GM19328 (cell line): ENCODE measurements around the gene EPHA2.

Experiments used
- ATAC-seq: cut with Tn5 transposase; IDR thresholded peaks from one replicate; pipeline ENCODE4 v1.9.1; 2021; ENCODE audit warnings: mild to moderate bottlenecking, moderate library complexity; ENCODE audit not compliant: unreplicated experiment

EPHA2 gene

GRCh38 chr1:16139473-16139962, 16.4 kb downstream of the EPHA2 start:
- ATAC-seq: no peak

DNA sequence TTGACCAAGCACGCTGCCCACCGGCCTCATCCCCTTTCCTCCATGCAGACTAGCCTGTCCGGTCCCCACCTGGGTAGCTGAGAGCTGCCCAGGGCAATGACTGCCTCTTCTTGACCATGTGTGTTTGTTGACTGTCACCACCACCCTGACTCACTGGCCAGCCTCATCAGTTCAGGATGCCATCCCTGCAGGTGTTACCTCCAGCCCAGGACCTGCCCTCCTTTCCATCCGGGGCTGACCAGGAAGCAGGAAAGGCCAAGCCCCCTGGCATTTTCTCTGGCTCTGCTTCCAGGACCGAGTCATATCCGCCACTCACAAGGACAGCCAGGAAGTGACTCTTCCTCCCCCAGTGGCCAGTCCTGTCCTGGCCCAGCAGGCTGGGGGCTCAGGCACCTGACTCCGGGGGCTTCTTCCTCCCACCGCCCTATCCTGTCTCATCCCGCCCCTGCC, 17.1 kb downstream of the EPHA2 start:
- no peak for ATAC-seq

DNA sequence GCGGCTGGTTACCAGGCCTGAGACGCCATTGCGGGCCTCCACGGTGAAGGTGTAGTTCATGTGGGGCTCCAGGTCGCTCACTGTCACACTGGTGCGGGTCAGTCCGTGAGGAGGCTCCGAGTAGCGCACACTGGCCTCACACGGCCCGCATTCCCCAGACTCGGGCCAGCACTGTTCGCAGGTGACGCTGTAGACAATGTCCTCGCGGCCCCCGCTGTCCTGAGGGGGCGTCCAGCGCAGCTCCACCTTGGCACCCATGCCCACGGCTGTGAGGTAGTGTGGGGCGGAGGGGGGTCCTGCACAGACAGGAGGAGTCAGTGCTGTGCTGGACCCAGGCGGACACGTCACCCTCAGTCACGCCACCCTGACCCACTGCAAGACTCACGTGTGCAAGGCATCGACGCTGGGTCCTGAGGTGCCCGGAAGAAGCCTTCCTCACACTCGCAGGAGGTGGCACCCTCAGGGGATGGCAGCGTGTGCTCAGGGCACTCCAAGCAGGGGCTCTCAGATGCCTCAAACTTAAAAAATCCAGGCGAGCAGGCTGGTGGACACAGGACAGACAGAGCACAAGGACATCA, 17.9 kb downstream of the EPHA2 start:
- no peak for ATAC-seq

GRCh38 chr1:16135501-16135900, 20.4 kb downstream of the EPHA2 start:
- ATAC-seq: no peak

GRCh38 chr1:16134906-16135305, 21.0 kb downstream of the EPHA2 start:
- ATAC-seq: no peak

DNA sequence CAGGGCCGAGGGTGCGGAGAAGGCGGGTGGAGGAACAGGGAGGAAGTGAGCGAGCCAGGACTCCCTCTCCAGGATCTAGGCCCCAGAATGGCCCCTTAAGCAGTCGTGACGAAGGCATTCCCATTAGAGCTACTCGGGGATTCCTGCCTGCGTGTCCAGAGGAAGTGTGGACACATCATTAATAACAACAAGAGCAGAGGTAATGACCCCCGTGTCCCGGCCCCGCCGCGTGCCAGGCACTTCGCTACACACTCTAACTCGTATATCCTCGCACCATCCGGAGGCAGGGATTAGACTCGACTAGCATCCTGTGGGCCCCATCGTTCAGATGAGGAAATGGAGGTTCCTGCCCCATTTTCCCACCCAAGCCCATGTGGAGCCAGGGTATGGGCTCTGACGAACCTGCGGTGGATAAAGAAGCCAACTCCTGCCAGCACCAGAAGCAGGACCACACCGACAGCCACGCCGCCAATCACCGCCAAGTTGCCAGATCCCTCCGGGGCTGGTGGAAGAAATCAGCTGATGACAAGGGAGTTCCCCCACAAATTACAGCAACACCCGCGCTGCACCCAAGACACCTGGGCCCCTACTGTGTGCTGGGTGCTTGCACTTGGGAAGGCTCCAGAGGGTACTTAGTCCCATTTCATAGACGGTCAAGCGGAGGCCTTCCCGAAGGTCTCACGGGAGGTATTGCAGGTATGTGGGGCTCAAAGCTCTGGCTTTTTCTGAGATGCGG, 21.6 kb downstream of the EPHA2 start:
- ATAC-seq: no peak

GRCh38 chr1:16133007-16133961, 22.6 kb downstream of the EPHA2 start:
- no peak for ATAC-seq

DNA sequence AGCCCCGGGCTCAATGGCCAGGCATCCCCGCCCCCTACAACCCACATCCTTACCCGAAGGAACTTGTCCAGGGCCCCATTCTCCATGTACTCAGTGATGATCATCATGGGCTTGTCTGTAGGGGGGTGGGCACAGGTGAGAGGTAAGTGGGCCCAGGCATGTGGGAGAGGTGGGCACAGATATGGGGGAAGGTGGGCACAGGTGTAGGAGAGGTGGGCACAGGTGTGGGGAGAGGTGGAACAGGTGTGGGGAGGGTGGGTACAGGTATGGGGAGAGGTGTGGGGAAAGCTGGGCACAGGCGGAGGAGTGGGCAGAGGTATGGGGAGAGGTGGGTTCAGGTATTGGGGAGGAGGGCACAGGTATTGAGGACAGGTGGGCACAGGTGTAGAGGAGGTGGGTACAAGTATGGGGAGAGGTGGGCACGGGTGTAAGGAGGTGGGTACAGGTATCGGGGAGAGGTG, 23.5 kb downstream of the EPHA2 start:
- ATAC-seq: no peak

DNA sequence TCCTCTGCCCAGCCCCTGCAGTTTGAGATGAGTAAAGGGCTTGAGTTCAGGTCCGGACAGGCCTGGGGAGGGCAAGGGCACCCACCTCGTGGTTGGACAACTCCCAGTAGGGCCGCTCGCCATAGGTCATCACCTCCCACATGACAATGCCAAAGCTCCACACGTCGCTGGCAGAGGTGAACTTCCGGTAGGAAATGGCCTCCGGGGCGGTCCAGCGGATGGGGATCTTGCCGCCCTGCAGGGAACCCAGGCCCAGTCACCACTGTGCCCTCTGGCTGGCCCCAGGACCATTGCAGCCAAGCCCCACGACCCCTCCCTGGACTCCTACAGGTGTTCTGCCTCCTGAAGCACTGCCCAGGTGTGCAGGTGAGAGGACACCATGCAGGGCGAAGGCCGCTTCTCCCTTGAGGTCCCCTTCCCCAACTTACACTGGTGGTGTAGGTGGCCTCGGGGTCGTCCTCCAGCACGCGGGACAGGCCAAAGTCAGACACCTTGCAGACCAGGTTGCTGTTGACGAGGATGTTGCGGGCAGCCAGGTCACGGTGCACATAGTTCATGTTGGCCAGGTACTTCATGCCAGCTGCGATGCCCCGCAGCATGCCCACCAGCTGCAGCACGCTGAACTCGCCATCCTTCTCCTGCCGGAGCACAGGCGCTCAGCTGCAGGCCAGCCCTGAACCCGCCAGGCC, 24.1 kb downstream of the EPHA2 start:
- ATAC-seq: no peak

GRCh38 chr1:16130827-16131226, 25.0 kb downstream of the EPHA2 start:
- no peak for ATAC-seq

DNA sequence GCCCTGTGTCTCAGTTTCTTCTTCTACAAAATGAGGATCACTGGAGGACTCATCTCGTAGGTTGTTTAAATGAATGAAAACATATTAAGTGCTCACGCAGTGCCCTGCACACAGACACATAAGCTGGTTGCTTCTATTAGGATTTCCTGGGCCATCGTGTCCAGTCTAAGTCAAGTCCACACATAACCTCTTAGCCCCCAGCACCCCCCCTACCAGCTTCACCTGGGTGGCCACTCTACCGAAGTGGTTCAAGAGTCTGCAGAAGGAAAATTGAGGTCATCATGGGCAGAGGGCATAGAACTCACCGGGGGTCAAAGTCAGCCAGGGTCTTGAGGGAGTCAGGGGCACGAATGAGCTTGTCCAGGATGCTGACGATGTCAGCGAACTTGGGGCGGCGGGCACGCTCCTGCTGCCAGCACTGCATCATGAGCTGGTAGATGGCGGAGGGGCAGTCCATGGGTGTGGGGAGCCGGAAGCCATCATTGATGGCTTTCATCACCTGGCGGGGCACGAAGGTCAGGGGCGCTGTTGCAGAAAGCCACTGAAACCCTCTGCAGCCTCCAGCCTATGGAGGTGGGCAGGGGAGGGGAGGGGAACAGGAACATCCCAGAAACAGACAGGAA, 25.8 kb downstream of the EPHA2 start:
- ATAC-seq: no peak

DNA sequence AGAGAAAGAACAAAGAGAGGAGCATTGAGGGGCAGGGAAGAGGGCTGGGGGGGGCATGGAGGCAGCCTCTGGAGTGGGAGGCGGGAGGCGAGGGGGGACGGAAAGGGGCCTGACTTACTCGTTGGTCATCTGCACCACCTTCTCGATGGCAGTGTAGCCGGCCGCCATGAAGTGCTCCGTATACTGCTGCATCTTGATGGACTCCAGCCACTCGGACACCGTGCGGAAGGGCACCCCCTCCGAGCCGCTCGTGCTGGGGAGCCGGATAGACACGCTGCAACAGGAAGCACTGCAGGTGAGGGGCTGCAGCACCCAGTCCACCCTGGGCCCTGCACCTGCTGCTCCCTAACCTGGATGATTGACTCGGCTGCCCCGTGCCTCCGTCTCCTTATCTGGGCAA, 26.6 kb downstream of the EPHA2 start:
- no peak for ATAC-seq

DNA sequence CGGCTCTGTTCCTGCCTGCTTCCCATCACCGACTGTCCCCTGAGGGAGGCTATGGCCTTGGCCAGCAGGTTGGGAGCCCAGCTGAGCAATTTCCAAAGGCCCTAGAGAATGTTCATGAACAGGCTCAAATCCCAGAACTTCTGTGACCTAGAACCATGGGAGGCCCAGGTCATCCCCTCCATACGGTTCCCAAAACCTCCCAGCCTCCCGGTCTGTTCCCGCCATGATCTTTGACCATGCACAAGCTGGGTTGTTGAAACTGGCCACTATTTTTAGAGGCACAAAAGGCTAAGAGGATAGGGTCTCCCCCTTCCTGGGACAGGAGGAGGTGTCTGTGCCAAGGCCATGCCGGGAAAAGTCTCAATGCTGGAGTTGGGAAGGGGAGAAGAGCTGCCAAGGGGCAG, 27.5 kb downstream of the EPHA2 start:
- ATAC-seq: no peak

DNA sequence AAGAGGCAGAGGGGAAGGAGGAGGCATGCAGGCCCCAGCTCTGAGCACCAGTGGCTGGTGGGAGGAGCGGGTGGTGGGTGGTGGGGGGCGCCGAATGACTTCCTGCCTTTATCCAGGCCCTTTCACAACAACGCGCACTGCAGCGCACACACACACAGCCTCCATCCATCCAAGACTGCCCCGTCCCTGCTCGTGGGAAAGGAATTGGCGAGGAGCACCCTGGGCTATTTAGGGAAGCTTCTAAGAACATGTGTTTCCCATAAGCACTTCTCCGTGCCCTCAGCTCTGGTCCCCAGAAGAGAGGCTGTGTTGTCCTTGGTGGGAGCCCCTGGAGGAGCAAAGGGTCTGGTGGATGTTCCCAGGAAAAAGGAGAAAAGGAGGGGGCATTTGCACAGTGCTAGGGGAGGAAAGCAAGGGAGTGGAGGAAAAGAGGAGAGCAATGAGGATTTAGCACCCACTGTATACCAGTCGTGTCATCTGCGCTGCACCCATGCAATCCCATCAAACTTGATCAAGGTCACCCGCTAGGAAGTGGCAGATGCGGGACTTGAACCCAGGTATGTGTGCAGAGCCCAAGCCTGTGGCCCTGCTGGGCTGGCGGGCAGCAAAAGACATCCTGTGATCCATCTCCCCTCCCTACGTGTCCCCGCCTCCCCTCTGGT, 28.1 kb downstream of the EPHA2 start:
- ATAC-seq: no peak

GRCh38 chr1:16126743-16127515, 28.9 kb downstream of the EPHA2 start:
- ATAC-seq: no peak

- ATAC-seq: no peak
Observed at GRCh38 chr1:16126160-16126559, 29.7 kb downstream of the EPHA2 start.

DNA sequence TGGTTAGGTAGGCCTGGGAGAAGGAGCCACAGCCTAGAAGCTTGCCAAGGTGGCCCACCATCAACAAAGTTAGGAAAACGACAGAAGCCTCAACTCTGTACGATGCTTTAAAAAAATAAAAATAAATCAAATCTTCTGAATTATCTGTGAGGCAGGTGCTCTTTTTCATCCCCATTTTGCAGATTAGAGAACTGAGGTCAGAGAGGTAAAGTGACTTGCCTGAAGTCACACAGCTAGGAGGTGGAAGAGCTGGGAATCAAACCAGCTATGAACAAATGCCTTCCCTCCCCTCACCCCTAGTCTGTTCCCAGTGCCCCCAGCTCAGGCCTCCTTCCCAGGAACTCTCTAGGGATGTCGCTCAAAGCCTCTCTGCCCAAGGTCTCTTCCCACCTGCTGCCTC, 30.4 kb downstream of the EPHA2 start:
- no peak for ATAC-seq

- no peak for ATAC-seq
Observed at GRCh38 chr1:16125088-16125470, 30.8 kb downstream of the EPHA2 start.
